ENCODE measurements around the gene ZNF594.

GRCh38 chr17:5225668-5226457 is 34.2 kb upstream of the ZNF594 start:
- TF ChIP-seq POLR2AphosphoS5 (IDR thresholded peaks at IDR 0.05; ENCODE audit: borderline replicate concordance, low read depth, low read length) (no peak), EZH2 (IDR thresholded peaks at IDR 0.05) (no peak), FOXP2 (optimal IDR thresholded peaks at IDR 0.05; ENCODE audit: control extremely low read depth, extremely low read length, insufficient read depth) (no peak)
